BE2C (cell line): ENCODE data around the gene PDZD8.

Source experiments
- DNase-seq: peaks from one replicate; pipeline ENCODE4 v3.0.0-alpha.2; 2020
- H3K27me3 ChIP-seq: fragments of 250-450 bp; sonication (Bioruptor Pico); 2 replicates; pipeline ENCODE4 v1.5.1; 2020; ENCODE audit warnings: mild to moderate bottlenecking
- H3K36me3 ChIP-seq: fragments of 250-450 bp; sonication (Bioruptor Pico); 2 replicates; pipeline ENCODE4 v1.5.1; 2020; ENCODE audit warnings: mild to moderate bottlenecking
- H3K4me1 ChIP-seq: fragments of 250-450 bp; sonication (Bioruptor Pico); 2 replicates; pipeline ENCODE4 v1.5.1; 2020
- H3K4me3 ChIP-seq: 2 replicates; pipeline ENCODE4 v1.5.1; 2011; ENCODE audit warnings: low read depth, low read length
- H3K9me3 ChIP-seq: fragments of 250-450 bp; sonication (Bioruptor Pico); 2 replicates; pipeline ENCODE4 v1.5.1; 2020
- CTCF ChIP-seq: IDR thresholded peaks from 2 replicates; pipeline ENCODE4 v1.5.1; 2012; ENCODE audit warnings: mild to moderate bottlenecking, low read depth, low read length

Gene PDZD8

GRCh38 chr10:117257721-117258120, 117.5 kb downstream of the PDZD8 start:
- no peaks in the 10 kb centered on the region for H3K9me3 ChIP-seq
- no peak overlapping the region for H3K4me3 ChIP-seq
- TF ChIP-seq CTCF = no peak
- no peaks in the 10 kb centered on the region for H3K36me3 ChIP-seq
- no peaks in the 10 kb centered on the region for H3K27me3 ChIP-seq
- peak; percentile 84 for DNase-seq
- H3K4me1 ChIP-seq = peaks cover 18% of the 10 kb centered on the region; the same call in 1 of the 2 replicates

GRCh38 chr10:117256910-117257309, 118.3 kb downstream of the PDZD8 start:
- Histone ChIP-seq H3K36me3 (no peaks in the 10 kb centered on the region), H3K4me3 (no peak overlapping the region), H3K27me3 (no peaks in the 10 kb centered on the region), H3K9me3 (no peaks in the 10 kb centered on the region), H3K4me1 (peaks cover 18% of the 10 kb centered on the region; the same call in 1 of the 2 replicates)
- DNase-seq = no peak
- TF ChIP-seq CTCF = no peak

DNA sequence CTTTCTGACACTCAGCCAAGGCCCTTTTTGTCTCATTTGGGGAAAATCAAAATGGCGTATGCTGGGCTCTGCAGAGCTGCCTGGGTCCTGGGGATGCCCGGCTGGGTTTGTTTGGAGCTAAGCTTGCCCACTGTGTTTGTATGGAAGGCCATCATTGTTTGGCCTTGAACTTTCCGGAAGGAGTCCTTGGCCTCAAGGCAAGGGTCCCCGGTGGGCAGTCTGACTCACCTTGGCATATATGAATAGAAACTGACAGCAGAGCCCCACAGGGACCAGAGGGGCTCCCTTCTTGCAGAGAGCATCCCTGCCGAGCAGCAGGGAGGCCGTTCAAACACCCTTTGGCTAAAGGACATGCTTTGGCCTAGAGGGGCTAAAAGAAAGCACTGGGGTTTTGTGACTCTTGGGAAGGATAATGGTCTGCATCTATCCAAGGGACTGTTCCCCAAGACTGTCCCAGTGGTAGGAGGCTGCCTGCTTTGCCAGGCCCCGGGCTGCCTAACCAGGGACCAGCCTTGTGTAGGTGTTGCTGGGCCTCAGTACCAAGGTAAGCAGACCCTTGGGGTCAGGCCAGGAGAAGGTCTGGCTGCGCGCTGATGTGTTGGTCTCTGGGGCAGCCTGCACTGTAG, 119.3 kb downstream of the PDZD8 start:
- H3K36me3 ChIP-seq = no peaks in the 10 kb centered on the region
- no peak for DNase-seq
- peaks cover 18% of the 10 kb centered on the region; the same call in 1 of the 2 replicates for H3K4me1 ChIP-seq
- no peaks in the 10 kb centered on the region for H3K9me3 ChIP-seq
- H3K4me3 ChIP-seq = no peak overlapping the region
- no peak for TF ChIP-seq CTCF
- no peaks in the 10 kb centered on the region for H3K27me3 ChIP-seq

- no peaks in the 10 kb centered on the region for H3K9me3 ChIP-seq
- no peaks in the 10 kb centered on the region for H3K27me3 ChIP-seq
- no peak overlapping the region for H3K4me3 ChIP-seq
- no peak for DNase-seq
- no peaks in the 10 kb centered on the region for H3K36me3 ChIP-seq
- H3K4me1 ChIP-seq = peaks cover 18% of the 10 kb centered on the region; the same call in 1 of the 2 replicates
- no peak for TF ChIP-seq CTCF
These were observed 120.2 kb downstream of the PDZD8 start for GRCh38 chr10:117254774-117255735.

DNA sequence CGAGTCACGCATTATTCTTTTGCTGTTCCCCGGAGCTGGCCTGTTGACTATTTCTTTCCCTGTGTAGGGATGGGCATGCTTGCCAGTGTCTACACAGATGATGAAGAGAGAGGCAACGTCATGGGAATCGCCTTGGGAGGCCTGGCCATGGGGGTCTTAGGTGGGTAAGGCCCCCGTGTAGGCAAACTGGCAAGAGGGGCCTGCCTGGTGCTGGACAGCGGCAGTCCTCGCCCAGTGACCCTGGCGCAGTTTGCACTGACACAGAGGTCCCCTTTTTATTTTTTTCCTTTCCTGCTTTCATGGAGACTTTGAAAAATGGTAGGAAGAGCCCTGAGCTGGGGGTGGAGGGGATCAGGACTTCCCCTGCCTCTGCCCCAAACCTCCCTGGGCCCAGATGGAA, 120.9 kb downstream of the PDZD8 start:
- Histone ChIP-seq H3K9me3 (no peaks in the 10 kb centered on the region), H3K36me3 (no peaks in the 10 kb centered on the region), H3K27me3 (no peaks in the 10 kb centered on the region), H3K4me1 (peaks cover 17% of the 10 kb centered on the region), H3K4me3 (no peak overlapping the region)
- no peak for DNase-seq
- TF ChIP-seq CTCF = no peak

DNA sequence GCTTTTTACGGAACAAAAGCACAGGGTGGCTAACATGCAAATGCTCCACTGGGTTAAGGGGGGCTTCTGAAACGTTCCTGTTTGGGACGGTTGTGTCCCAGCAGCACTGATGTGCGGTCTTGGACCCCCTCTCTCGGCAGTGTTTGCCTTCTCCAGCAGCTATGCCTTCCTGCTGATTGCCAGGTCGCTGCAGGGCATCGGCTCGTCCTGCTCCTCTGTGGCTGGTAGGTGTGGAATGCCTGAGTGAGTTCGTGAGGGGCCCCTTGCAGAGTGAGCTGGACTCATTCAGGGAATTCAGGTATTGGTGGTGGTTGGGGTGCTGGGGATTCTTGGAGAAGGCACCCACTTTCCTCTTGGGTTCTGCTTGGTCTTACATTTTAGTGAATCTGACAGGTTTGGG, 121.3 kb downstream of the PDZD8 start:
- Histone ChIP-seq H3K4me3 (no peak overlapping the region), H3K27me3 (no peaks in the 10 kb centered on the region)
- no peak for TF ChIP-seq CTCF

More for the DNA sequence above, 121.3 kb downstream of the PDZD8 start:
- no peaks in the 10 kb centered on the region for H3K9me3 ChIP-seq
- DNase-seq = no peak
- no peaks in the 10 kb centered on the region for H3K36me3 ChIP-seq
- peaks cover 16% of the 10 kb centered on the region for H3K4me1 ChIP-seq
